B cell (primary cell): ENCODE results near the gene PCSK1N. TPM values are rescaled to one million over a fixed set of nuclear protein-coding genes. Genes with fewer than 3 reads are reported as not detected.

Source experiments
- ATAC-seq: fragments of 200-7000 bp; cut with Tn5 transposase; one replicate; pipeline ENCODE4 v1.10.0; 2021; ENCODE audit warnings: low read depth, mild to moderate bottlenecking, moderate number of reproducible peaks, moderate library complexity
- CTCF ChIA-PET: fragments of 350-600 bp; sonication (Branson Sonifier 250); formaldehyde crosslinking; loops from one replicate; lab custom pipeline; 2021; ENCODE audit warnings: antibody characterized with exemption, inconsistent platforms; lab: Charles Lee
- POLR2A ChIA-PET: fragments of 350-600 bp; sonication (Branson Sonifier 250); formaldehyde crosslinking; loops from one replicate; lab custom pipeline; 2021; ENCODE audit warnings: antibody characterized with exemption; lab: Charles Lee
- DNase-seq: peaks from one replicate; pipeline ENCODE4 v3.0.0; 2013
- H2AFZ ChIP-seq: 2 replicates; pipeline ENCODE4 v1.6.1; 2012; ENCODE audit warnings: mild to moderate bottlenecking, low read depth, low read length; ENCODE audit not compliant: insufficient read depth, poor library complexity, severe bottlenecking
- H3K27ac ChIP-seq, 2 donors: 1 replicate in 1 of 2; 2 replicates in 1 of 2; pipeline ENCODE4 v1.5.1; 2012 to 2013; ENCODE audit warnings: low read length in 2 of 2, mild to moderate bottlenecking in 2 of 2, moderate library complexity in 1 of 2
- H3K27me3 ChIP-seq, 4 experiments: fragments of 200-600 bp in 1 of 4; sonication (generic) in 1 of 4; replicated peaks in 1 of 4; 1 replicate in 2 of 4; 2 replicates in 2 of 4; pipeline versions ENCODE4 v1.6.1 to v1.7.0; 2013 to 2016; ENCODE audit warnings: low read length in 3 of 4, mild to moderate bottlenecking in 2 of 4, mixed read lengths in 1 of 4, moderate library complexity in 1 of 4; ENCODE audit not compliant: insufficient read depth in 4 of 4, control insufficient read depth in 3 of 4; ENCODE audit errors: control extremely low read depth in 1 of 4
- H3K36me3 ChIP-seq, 2 experiments: replicated peaks in 1 of 2; 1 replicate in 1 of 2; 2 replicates in 1 of 2; pipeline versions ENCODE4 v1.6.1 to v1.7.1; 2013; ENCODE audit warnings: low read length in 1 of 2; ENCODE audit not compliant: insufficient read depth in 2 of 2, control insufficient read depth in 1 of 2; ENCODE audit errors: control extremely low read depth in 1 of 2, extremely low read depth in 1 of 2
- H3K4me1 ChIP-seq, 2 donors: fragments of 200-600 bp in 1 of 2; sonication (generic) in 1 of 2; 1 replicate in 1 of 2; 2 replicates in 1 of 2; pipeline versions ENCODE4 v1.5.1 to v1.6.1; 2013 to 2017; ENCODE audit warnings: low read length in 2 of 2; ENCODE audit not compliant: control insufficient read depth in 2 of 2, insufficient read depth in 2 of 2
- H3K4me2 ChIP-seq: replicated peaks from 2 replicates; pipeline ENCODE3; 2012; ENCODE audit warnings: mild to moderate bottlenecking, low read depth, low read length; ENCODE audit not compliant: poor library complexity, severe bottlenecking
- H3K4me3 ChIP-seq, 5 experiments: fragments of 200-600 bp in 1 of 5; sonication (generic) in 1 of 5; 1 replicate in 3 of 5; 2 replicates in 2 of 5; pipeline versions ENCODE4 v1.5.1 to v1.7.0; 2011 to 2016; ENCODE audit warnings: low read length in 4 of 5, mild to moderate bottlenecking in 4 of 5, low read depth in 2 of 5, control low read depth in 1 of 5, moderate library complexity in 1 of 5; ENCODE audit not compliant: insufficient read depth in 1 of 5; ENCODE audit errors: control extremely low read depth in 1 of 5, extremely low read depth in 1 of 5
- H3K79me2 ChIP-seq: fragments of 200-600 bp; sonication (generic); one replicate; pipeline ENCODE4 v1.6.0; 2016; ENCODE audit warnings: low read length; ENCODE audit not compliant: control insufficient read depth, insufficient read depth
- H3K9ac ChIP-seq: fragments of 200-600 bp; sonication (generic); 2 replicates; pipeline ENCODE4 v1.6.1; 2017; ENCODE audit warnings: mild to moderate bottlenecking, low read length, moderate library complexity
- H3K9me3 ChIP-seq, 3 donors: one replicate each; pipeline versions ENCODE4 v1.6.1 to v1.7.1; 2013; ENCODE audit warnings: low read length in 2 of 3; ENCODE audit not compliant: control insufficient read depth in 2 of 3, insufficient read depth in 1 of 3; ENCODE audit errors: control extremely low read depth in 1 of 3
- H4K20me1 ChIP-seq: 2 replicates; pipeline ENCODE4 v1.6.0; 2012; ENCODE audit warnings: mild to moderate bottlenecking, low read length; ENCODE audit not compliant: insufficient read depth, control insufficient read depth, poor library complexity, severe bottlenecking
- H3K27ac Mint-ChIP-seq: one replicate; pipeline ENCODE4 v1.8.0; 2021; ENCODE audit warnings: mixed read lengths
- H3K27me3 Mint-ChIP-seq: one replicate; pipeline ENCODE4 v1.8.0; 2021; ENCODE audit warnings: mixed read lengths
- H3K4me1 Mint-ChIP-seq: one replicate; pipeline ENCODE4 v1.8.0; 2021; ENCODE audit warnings: mixed read lengths
- H3K4me3 Mint-ChIP-seq: one replicate; pipeline ENCODE4 v1.8.0; 2021; ENCODE audit warnings: mixed read lengths
- H3K9me3 Mint-ChIP-seq: one replicate; pipeline ENCODE4 v1.8.0; 2022; ENCODE audit warnings: mixed read lengths; ENCODE audit not compliant: insufficient read depth
- EZH2 ChIP-seq: IDR thresholded peaks from 2 replicates; pipeline ENCODE4 v1.6.1; 2012; ENCODE audit warnings: borderline replicate concordance, low read depth, mild to moderate bottlenecking, moderate library complexity, low read length; ENCODE audit not compliant: insufficient read depth, poor library complexity, severe bottlenecking
- WGBS: methylation state at CpG from one replicate; pipeline ENCODE4 v1.1.5; 2013; ENCODE audit warnings: missing lambda C conversion rate; ENCODE audit not compliant: insufficient coverage; 5-methylcytosine and 5-hydroxymethylcytosine counted together
- intact Hi-C: fragments of 100-400 bp; cut with micrococcal nuclease; formaldehyde crosslinking; loops from one replicate; pipeline ENCODE4 v1.10.0; 2022
- polyA plus RNA-seq: library from polyadenylated mRNA; depleted of rRNA; stranded (reverse); fragments of >200 nt; gene quantifications from 2 replicates; pipeline ENCODE4 v1.2.3, GENCODE V29; 2012
- total RNA-seq, 2 donors: library from RNA; stranded (reverse); fragments of 120-200 nt in 1 of 2; gene quantifications; 1 replicate in 1 of 2; 2 replicates in 1 of 2; pipeline versions ENCODE4 v1.2.3 to v1.2.4, GENCODE V29; 2013 to 2022
- TF ChIP-seq, protein P1 (sequence below): fragments of 200-600 bp; IDR thresholded peaks from one replicate; pipeline ENCODE4 v1.8.0; 2022; ENCODE audit warnings: antibody characterized with exemption, mild to moderate bottlenecking

The PCSK1N gene
- total and polyA plus RNA-seq, 2 donors (not counting 1 experiment from before 2014, with no cell fraction given): 0.09 TPM; not detected in 1

DNA sequence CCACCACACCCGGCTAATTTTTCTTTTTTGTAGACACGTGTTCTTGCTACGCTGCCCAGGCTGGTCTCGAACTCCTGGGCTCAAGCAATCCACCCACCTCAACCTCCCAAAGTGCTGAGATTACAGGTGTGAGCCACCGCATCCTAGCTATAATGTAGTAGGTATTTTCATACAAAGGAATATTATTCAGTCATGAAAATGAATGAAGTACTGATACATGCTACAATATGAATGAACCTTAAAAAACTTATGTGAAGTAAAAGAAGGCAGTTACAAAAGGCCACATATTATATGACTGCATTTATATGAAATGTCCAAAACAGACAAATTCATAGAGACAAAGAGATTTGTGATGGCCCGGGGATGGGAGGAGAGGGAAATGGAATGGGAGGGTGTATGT is 53.7 kb downstream of the PCSK1N start:
- Mint-ChIP-seq H3K4me1 (no peaks in the 10 kb centered on the region), H3K9me3 (no peaks in the 10 kb centered on the region), H3K27ac (no peak overlapping the region), H3K4me3 (no peak overlapping the region), H3K27me3 (peaks cover 4% of the 10 kb centered on the region)
- Histone ChIP-seq H3K4me2 (no peak overlapping the region), H3K27me3 (no peaks in the 10 kb centered on the region), H3K9me3 (no peaks in the 10 kb centered on the region), H2AFZ (no peak overlapping the region), H3K9ac (no peak overlapping the region), H3K4me3 (no peak overlapping the region), H3K4me1 (no peaks in the 10 kb centered on the region), H3K36me3 (no peaks in the 10 kb centered on the region), H3K79me2 (no peaks in the 10 kb centered on the region), H4K20me1 (no peaks in the 10 kb centered on the region), H3K27ac (no peak overlapping the region)
- DNase-seq (no peak), ATAC-seq (no peak)
- POLR2A ChIA-PET: no interaction called here
- intact Hi-C loops: no loop called here
- CTCF ChIA-PET: no interaction called here
- WGBS: 100% methylated on average over 1 of the region's 6 CpGs
- no peak for TF ChIP-seq EZH2
- TF ChIP-seq, protein P1, sequence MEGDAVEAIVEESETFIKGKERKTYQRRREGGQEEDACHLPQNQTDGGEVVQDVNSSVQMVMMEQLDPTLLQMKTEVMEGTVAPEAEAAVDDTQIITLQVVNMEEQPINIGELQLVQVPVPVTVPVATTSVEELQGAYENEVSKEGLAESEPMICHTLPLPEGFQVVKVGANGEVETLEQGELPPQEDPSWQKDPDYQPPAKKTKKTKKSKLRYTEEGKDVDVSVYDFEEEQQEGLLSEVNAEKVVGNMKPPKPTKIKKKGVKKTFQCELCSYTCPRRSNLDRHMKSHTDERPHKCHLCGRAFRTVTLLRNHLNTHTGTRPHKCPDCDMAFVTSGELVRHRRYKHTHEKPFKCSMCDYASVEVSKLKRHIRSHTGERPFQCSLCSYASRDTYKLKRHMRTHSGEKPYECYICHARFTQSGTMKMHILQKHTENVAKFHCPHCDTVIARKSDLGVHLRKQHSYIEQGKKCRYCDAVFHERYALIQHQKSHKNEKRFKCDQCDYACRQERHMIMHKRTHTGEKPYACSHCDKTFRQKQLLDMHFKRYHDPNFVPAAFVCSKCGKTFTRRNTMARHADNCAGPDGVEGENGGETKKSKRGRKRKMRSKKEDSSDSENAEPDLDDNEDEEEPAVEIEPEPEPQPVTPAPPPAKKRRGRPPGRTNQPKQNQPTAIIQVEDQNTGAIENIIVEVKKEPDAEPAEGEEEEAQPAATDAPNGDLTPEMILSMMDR: no peak

Other genes with a start within 250 kb of the PCSK1N start
- 85.1 and 94.6 TPM in 2 replicates for gene WDR13, start 238.1 kb downstream of the PCSK1N start, total RNA-seq
- 257 and 273 TPM in 2 replicates for gene WDR13, start 238.1 kb downstream of the PCSK1N start, polyA plus RNA-seq
- gene WAS, start 151.8 kb downstream of the PCSK1N start, total RNA-seq: 98.0 and 102 TPM in 2 replicates
- 88.7 and 93.8 TPM in 2 replicates for gene WAS, start 151.8 kb downstream of the PCSK1N start, polyA plus RNA-seq
- gene SUV39H1, start 138.9 kb downstream of the PCSK1N start, total RNA-seq: 8.9 and 9.5 TPM in 2 replicates
- gene SUV39H1, start 138.9 kb downstream of the PCSK1N start, polyA plus RNA-seq: 5.2 and 6.7 TPM in 2 replicates
- not detected in 2 replicates for gene GLOD5, start 73.9 kb downstream of the PCSK1N start, total RNA-seq
- gene GLOD5, start 73.9 kb downstream of the PCSK1N start, polyA plus RNA-seq: not detected in 2 replicates
- not detected in 2 replicates for gene GATA1, start 49.0 kb downstream of the PCSK1N start, total RNA-seq
- 0.16 TPM in 1 of 2 replicates, not detected in the other for gene GATA1, start 49.0 kb downstream of the PCSK1N start, polyA plus RNA-seq
- 168 and 170 TPM in 2 replicates for gene HDAC6, start 33.5 kb downstream of the PCSK1N start, total RNA-seq
- gene HDAC6, start 33.5 kb downstream of the PCSK1N start, polyA plus RNA-seq: 125 and 137 TPM in 2 replicates
- not detected in 2 replicates for gene ERAS, start 9.1 kb downstream of the PCSK1N start, total RNA-seq
- 0.09 and 0.19 TPM in 2 replicates for gene ERAS, start 9.1 kb downstream of the PCSK1N start, polyA plus RNA-seq
- gene TIMM17B, start 62.2 kb upstream of the PCSK1N start, total RNA-seq: 50.0 and 54.3 TPM in 2 replicates
- 52.3 and 63.9 TPM in 2 replicates for gene TIMM17B, start 62.2 kb upstream of the PCSK1N start, polyA plus RNA-seq
- 89.5 and 89.9 TPM in 2 replicates for gene PQBP1, start 62.3 kb upstream of the PCSK1N start, total RNA-seq
- 128 and 138 TPM in 2 replicates for gene PQBP1, start 62.3 kb upstream of the PCSK1N start, polyA plus RNA-seq
- gene SLC35A2, start 76.0 kb upstream of the PCSK1N start, total RNA-seq: 19.1 and 24.1 TPM in 2 replicates
- 22.0 and 35.2 TPM in 2 replicates for gene SLC35A2, start 76.0 kb upstream of the PCSK1N start, polyA plus RNA-seq
- 315 and 323 TPM in 2 replicates for gene PIM2, start 83.4 kb upstream of the PCSK1N start, total RNA-seq
- 249 and 276 TPM in 2 replicates for gene PIM2, start 83.4 kb upstream of the PCSK1N start, polyA plus RNA-seq
- 101 and 105 TPM in 2 replicates for gene OTUD5, start 122.0 kb upstream of the PCSK1N start, total RNA-seq
- 116 and 130 TPM in 2 replicates for gene OTUD5, start 122.0 kb upstream of the PCSK1N start, polyA plus RNA-seq
- 1.5 and 2.3 TPM in 2 replicates for gene KCND1, start 136.2 kb upstream of the PCSK1N start, total RNA-seq
- gene KCND1, start 136.2 kb upstream of the PCSK1N start, polyA plus RNA-seq: 2.2 and 4.3 TPM in 2 replicates
- 143 and 150 TPM in 2 replicates for gene GRIPAP1, start 166.7 kb upstream of the PCSK1N start, total RNA-seq
- gene GRIPAP1, start 166.7 kb upstream of the PCSK1N start, polyA plus RNA-seq: 70.7 and 127 TPM in 2 replicates
- 38.9 and 42.1 TPM in 2 replicates for gene TFE3, start 207.7 kb upstream of the PCSK1N start, total RNA-seq
- 21.0 and 31.1 TPM in 2 replicates for gene TFE3, start 207.7 kb upstream of the PCSK1N start, polyA plus RNA-seq
- gene CCDC120, start 223.4 kb upstream of the PCSK1N start, total RNA-seq: 12.5 and 16.2 TPM in 2 replicates
- gene CCDC120, start 223.4 kb upstream of the PCSK1N start, polyA plus RNA-seq: 5.7 and 7.6 TPM in 2 replicates
- gene PRAF2, start 238.4 kb upstream of the PCSK1N start, total RNA-seq: 19.0 and 22.5 TPM in 2 replicates
- 18.2 and 19.4 TPM in 2 replicates for gene PRAF2, start 238.4 kb upstream of the PCSK1N start, polyA plus RNA-seq
- gene WDR45, start 244.3 kb upstream of the PCSK1N start, total RNA-seq: 92.0 and 100 TPM in 2 replicates
- 153 and 238 TPM in 2 replicates for gene WDR45, start 244.3 kb upstream of the PCSK1N start, polyA plus RNA-seq